Psoas muscle (tissue), 8 donors: Measurements from ENCODE around the gene SYNPO2L. TPM values are rescaled to one million over a fixed set of nuclear protein-coding genes. Genes with fewer than 3 reads are reported as not detected.
A peak's percentile ranks its signal among the peaks of the same experiment; 100 is the strongest.

ENCODE experiments used
- ATAC-seq, 4 donors: fragments of 200-7000 bp; cut with Tn5 transposase; one replicate each; pipeline ENCODE4 v1.9.1; 2020; ENCODE audit warnings: moderate library complexity in 3 of 4, mild to moderate bottlenecking in 2 of 4
- DNase-seq, 2 donors: peaks; one replicate each; pipeline ENCODE4 v3.0.0-alpha.2; 2020
- H3K27ac ChIP-seq: fragments of 200-600 bp; one replicate; pipeline ENCODE4 v1.8.0; 2022
- H3K27me3 ChIP-seq, 3 donors: fragments of 200-600 bp in 1 of 3; one replicate each; pipeline versions ENCODE4 v1.6.1 to v1.8.0; 2013 to 2022; ENCODE audit warnings: low read length in 2 of 3, mild to moderate bottlenecking in 2 of 3, moderate library complexity in 1 of 3; ENCODE audit not compliant: insufficient read depth in 3 of 3
- H3K36me3 ChIP-seq, 2 donors: fragments of 200-600 bp in 1 of 2; one replicate each; pipeline versions ENCODE4 v1.6.1 to v1.8.0; 2013 to 2022; ENCODE audit warnings: low read depth in 1 of 2, mild to moderate bottlenecking in 1 of 2, moderate library complexity in 1 of 2; ENCODE audit not compliant: insufficient read depth in 1 of 2
- H3K4me1 ChIP-seq: fragments of 200-600 bp; one replicate; pipeline ENCODE4 v1.8.0; 2022
- H3K4me3 ChIP-seq: fragments of 200-600 bp; one replicate; pipeline ENCODE4 v1.8.0; 2022; ENCODE audit warnings: mild to moderate bottlenecking
- H3K9me3 ChIP-seq: fragments of 200-600 bp; one replicate; pipeline ENCODE4 v1.8.0; 2022
- WGBS, 3 donors: extraction: QIAGEN DNeasy Blood & Tissue Kit; methylation state at CpG; one replicate each; pipeline versions ENCODE4 v1.1.6 to v1.1.7; 2013; 5-methylcytosine and 5-hydroxymethylcytosine counted together
- intact Hi-C, 2 donors: fragments of 100-400 bp; cut with DNase I; formaldehyde crosslinking; loops; one replicate each; pipeline versions ENCODE4 v1.11.0 to v1.14.2; 2022
- polyA plus RNA-seq, 3 donors: library from polyadenylated mRNA; stranded (reverse); fragments of 200-250 nt; gene quantifications; one replicate each; pipeline ENCODE4 v1.2.3, GENCODE V29; 2013
- total RNA-seq, 4 donors: library from RNA; stranded (reverse); fragmentation: NEBNext Ultra II Directional in 2 of 4; extraction: Animal tissue kit (Norgen Biotek cat#: 25700) in 2 of 4; gene quantifications; one replicate each; pipeline versions ENCODE4 v1.2.1 to v1.2.4, GENCODE V29; 2021 to 2023
- TF ChIP-seq, protein P1 (sequence below): fragments of 200-600 bp; IDR thresholded peaks from one replicate; pipeline ENCODE4 v1.8.0; 2022; ENCODE audit warnings: antibody characterized with exemption
- donor health status: healthy with polysubstance abuse.
- donor health status: DM: no; HTN: no; CAD: no; lungs with moderate emphysema.
- donor health status: Bipolar disorder and iron deficiency.
- donor health status: healthy.
- donor health status: DM: yes; HTN: yes; CAD: no.
- donor health status: DM: no; HTN: no; CAD: no.
- donor health status: DM: no; HTN: no; CAD: no.
- donor health status: DM: yes; HTN: yes; CAD: no.

The SYNPO2L gene
- total and polyA plus RNA-seq, 7 donors, result 8.8 to 289 (median 132) TPM

DNA sequence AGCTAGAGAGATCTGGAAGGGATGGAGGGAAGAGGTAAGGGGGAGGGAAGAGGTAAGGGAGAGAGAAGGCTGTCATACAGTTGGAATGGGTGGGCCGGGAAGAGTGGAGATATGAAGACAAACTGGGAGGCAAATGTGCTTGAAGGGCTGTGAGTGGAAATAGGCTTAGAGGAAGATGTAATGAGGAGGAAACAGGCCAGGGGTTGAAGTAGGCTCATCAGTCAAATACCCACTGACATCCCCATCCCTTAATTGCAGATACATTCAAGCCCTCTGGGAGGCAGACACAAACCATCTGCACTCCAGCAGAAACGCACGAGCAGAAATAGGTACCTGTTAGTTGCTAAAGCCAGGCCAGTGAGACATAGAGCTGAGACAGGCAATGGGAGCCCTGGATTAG, 2.1 kb downstream of the SYNPO2L start:
- DNase-seq, result peak in 1 of 2 donors; percentile 61
- intact Hi-C loops, result loop anchor here in 1 of 2 donors (5.0 kb wide), 1 partner anchor 79 kb away; no protein-coding TSS in a partner anchor
- TF ChIP-seq, protein P1, sequence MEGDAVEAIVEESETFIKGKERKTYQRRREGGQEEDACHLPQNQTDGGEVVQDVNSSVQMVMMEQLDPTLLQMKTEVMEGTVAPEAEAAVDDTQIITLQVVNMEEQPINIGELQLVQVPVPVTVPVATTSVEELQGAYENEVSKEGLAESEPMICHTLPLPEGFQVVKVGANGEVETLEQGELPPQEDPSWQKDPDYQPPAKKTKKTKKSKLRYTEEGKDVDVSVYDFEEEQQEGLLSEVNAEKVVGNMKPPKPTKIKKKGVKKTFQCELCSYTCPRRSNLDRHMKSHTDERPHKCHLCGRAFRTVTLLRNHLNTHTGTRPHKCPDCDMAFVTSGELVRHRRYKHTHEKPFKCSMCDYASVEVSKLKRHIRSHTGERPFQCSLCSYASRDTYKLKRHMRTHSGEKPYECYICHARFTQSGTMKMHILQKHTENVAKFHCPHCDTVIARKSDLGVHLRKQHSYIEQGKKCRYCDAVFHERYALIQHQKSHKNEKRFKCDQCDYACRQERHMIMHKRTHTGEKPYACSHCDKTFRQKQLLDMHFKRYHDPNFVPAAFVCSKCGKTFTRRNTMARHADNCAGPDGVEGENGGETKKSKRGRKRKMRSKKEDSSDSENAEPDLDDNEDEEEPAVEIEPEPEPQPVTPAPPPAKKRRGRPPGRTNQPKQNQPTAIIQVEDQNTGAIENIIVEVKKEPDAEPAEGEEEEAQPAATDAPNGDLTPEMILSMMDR, result peak; percentile 36
- Histone ChIP-seq H3K9me3 (no peaks in the 10 kb centered on the region), H3K4me1 (peaks cover 44% of the 10 kb centered on the region), H3K4me3 (peak overlapping the region; percentile 73), H3K36me3 (peaks cover 0 to 27% of the 10 kb centered on the region in 2 donors), H3K27ac (peak overlapping the region; percentile 98), H3K27me3 (no peaks in the 10 kb centered on the region)
- 19 to 31% (median 30%) methylated on average over 3 of the region's 3 CpGs for WGBS, 3 donors
- ATAC-seq, result peak; percentile 17 to 51 (median 43)

DNA sequence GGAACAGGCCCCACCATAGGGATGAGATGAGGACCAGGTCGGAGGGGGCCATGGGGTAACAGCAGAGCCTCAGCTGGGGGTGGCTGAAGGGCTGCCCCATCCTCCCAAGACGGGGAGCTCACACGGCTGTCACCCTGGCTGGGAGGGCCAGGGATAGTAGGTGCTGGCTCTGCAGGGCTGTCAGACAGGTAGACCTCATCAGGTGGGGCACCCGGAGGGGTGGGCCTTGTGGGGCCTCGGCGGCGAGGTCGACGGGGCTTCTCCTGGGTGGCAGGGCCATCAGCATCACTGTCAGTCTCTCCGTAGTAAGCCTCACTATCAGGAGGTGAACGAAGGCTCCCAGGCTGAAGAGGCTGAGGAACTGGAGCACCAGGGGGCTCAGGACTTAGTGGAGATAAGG, 2.6 kb downstream of the SYNPO2L start:
- ATAC-seq (no peak), DNase-seq (peak in 1 of 2 donors; percentile 57)
- Histone ChIP-seq H3K27me3 (no peaks in the 10 kb centered on the region), H3K36me3 (peaks cover 0 to 32% of the 10 kb centered on the region in 2 donors), H3K4me3 (peak overlapping the region; percentile 73), H3K9me3 (no peaks in the 10 kb centered on the region), H3K27ac (peak overlapping the region; percentile 98), H3K4me1 (peaks cover 49% of the 10 kb centered on the region)
- TF ChIP-seq, protein P1, result no peak
- WGBS, 3 donors, result 63 to 84% (median 64%) methylated on average over 11 of the region's 11 CpGs
- intact Hi-C loops, result loop anchor here in 1 of 2 donors (5.0 kb wide), 1 partner anchor 79 kb away; no protein-coding TSS in a partner anchor

DNA sequence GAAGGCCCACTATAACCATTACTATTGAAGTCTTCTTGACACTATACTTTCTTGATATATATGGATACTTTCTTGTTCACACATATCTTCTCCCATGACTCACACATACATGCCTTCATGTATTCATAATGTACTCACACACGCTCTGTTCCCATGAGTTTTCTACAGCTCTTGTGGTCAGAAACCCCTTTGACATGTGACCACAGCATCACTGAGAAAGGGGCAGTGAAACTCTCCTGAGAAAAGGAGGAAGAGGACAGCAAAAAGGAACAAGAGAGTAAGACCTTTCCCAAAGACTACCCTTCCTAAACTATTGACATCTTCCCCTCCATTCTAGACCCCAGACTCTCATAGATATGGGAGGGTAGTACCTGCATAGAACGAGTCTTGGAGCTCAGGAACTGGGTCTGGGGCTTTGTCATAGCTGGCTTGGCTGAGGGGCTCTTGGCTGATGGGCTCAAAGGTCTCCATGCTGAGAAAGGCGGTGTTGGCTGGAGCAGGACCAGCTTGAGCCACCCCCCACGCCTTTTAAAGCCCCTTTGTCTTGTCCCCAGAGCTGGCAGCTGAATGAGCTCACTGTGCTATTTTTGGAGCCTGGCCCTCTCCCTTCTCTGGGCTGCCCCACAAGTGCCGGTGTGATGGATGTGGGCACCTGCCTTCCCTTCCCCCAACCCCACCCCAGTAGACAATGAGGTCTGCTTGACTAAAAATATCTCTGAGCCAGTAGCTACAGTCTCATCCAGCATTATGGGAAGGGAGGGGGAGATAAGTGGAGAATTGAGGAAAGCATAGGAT, 5.1 kb downstream of the SYNPO2L start:
- ATAC-seq (peak; percentile 71 to 81 (median 78)), DNase-seq (peak; percentile 81 to 94)
- intact Hi-C loops, result loop anchor here in 1 of 2 donors (5.0 kb wide), 1 partner anchor 82 kb away; no protein-coding TSS in a partner anchor
- peak overlapping the region; percentile 98 for H3K27ac ChIP-seq
- 24 to 32% (median 25%) methylated on average over 5 of the region's 5 CpGs for WGBS, 3 donors
- H3K27me3 ChIP-seq, result no peaks in the 10 kb centered on the region
- H3K4me1 ChIP-seq, result peaks cover 58% of the 10 kb centered on the region
- TF ChIP-seq, protein P1, result no peak
- peak overlapping the region; percentile 73 for H3K4me3 ChIP-seq
- no peaks in the 10 kb centered on the region for H3K9me3 ChIP-seq
- H3K36me3 ChIP-seq, result peaks cover 0 to 33% of the 10 kb centered on the region in 2 donors

DNA sequence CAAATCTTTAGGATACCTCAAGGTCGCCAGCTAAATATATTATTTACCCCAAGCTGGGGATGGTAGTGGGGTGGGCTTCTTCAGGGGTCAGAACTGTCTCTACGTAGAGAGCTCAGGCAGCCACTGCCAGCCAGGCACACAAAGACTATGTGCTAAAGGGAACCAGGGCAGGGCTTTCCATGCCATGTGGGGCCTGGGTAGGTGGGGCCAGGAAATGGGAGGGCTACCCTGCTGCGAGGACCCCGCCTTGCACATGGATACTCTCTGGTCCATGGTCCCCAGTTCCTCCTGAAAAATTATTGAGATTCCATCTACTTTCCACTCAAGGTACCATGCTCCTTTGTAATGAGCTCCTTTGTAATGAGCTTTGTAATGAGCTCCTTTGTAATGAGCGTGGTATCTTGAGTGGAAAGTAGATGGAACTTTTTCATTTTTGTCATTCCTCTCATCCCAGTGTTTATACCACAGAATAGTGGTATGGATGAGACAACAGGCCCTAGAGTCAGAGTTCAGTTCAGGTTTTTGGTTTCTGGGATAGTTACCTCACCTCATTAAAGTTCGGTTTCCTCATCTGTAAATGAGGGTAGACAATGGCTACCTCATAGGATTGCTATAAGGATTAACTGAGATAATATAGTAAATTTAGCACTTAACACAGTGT, 5.8 kb downstream of the SYNPO2L start:
- Histone ChIP-seq H3K9me3 (no peaks in the 10 kb centered on the region), H3K27me3 (no peaks in the 10 kb centered on the region), H3K4me1 (peaks cover 58% of the 10 kb centered on the region), H3K36me3 (peaks cover 0 to 33% of the 10 kb centered on the region in 2 donors), H3K27ac (peak overlapping the region; percentile 98), H3K4me3 (peak overlapping the region; percentile 73)
- ATAC-seq (no peak), DNase-seq (no peak)
- intact Hi-C loops, result loop anchor here in 1 of 2 donors (5.0 kb wide), 1 partner anchor 82 kb away; no protein-coding TSS in a partner anchor
- 63 to 71% (median 70%) methylated on average over 6 of the region's 6 CpGs for WGBS, 3 donors
- TF ChIP-seq, protein P1, result no peak
